ENCODE results near the gene ADAMTS7.

- TF ChIP-seq CTCF (IDR thresholded peaks at IDR 0.05; ENCODE audit: extremely low read depth in 1 of 2, insufficient read depth in 1 of 2, low read depth in 1 of 2, low read length in 2 of 2) (no peak), EZH2 (IDR thresholded peaks at IDR 0.05; ENCODE audit: borderline replicate concordance, low read depth, low read length, severe bottlenecking) (no peak), POLR2A (IDR thresholded peaks at IDR 0.05; ENCODE audit: low read depth, low read length) (no peak), POLR2AphosphoS5 (IDR thresholded peaks at IDR 0.05; ENCODE audit: insufficient read depth, low read depth, low read length) (no peak), FOS (IDR thresholded peaks at IDR 0.05; ENCODE audit: borderline replicate concordance, insufficient read depth, low read length) (no peak), MYC (IDR thresholded peaks at IDR 0.05; ENCODE audit: low read depth, low read length) (no peak), GATA2 (IDR thresholded peaks at IDR 0.05; ENCODE audit: insufficient read depth, insufficient read length, low read depth, low read length) (no peak), JUN (IDR thresholded peaks at IDR 0.05; ENCODE audit: borderline replicate concordance, insufficient read depth, insufficient read length, low read depth) (no peak)
- TF ChIP-seq, protein P1, sequence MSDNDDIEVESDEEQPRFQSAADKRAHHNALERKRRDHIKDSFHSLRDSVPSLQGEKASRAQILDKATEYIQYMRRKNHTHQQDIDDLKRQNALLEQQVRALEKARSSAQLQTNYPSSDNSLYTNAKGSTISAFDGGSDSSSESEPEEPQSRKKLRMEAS (IDR thresholded peaks at IDR 0.05; ENCODE audit: insufficient read depth, insufficient read length) = no peak
Observed at GRCh38 chr15:78727561-78727960, 83.7 kb downstream of the ADAMTS7 start.

Measured in endothelial cell of umbilical vein (primary cell).